ENCODE results near the gene TRPM4.

The TRPM4 gene

DNA sequence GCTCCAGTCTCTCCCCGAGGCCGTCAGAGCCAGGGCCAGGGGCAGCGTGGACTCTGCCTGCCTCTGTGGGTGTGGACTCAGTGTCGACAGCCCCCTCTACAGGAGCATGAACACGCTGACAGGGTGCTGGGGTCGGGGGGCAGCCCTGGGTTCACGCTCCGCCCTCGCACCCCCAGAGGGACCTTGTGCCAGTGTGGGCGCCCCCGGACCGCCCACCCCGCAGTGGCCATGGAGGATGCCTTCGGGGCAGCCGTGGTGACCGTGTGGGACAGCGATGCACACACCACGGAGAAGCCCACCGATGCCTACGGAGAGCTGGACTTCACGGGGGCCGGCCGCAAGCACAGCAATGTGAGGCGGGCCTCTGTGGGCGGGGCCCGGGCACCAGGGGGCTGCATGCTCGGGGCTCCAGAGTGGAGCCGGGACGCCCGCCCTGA, 8.3 kb downstream of the TRPM4 start:
- TF ChIP-seq FOXP2 (optimal IDR thresholded peaks at IDR 0.05; ENCODE audit: borderline replicate concordance, extremely low read depth, extremely low read length, insufficient read depth) (no peak), REST (IDR thresholded peaks at IDR 0.05; ENCODE audit: insufficient read depth in 1 of 2, low read depth in 2 of 2, low read length in 2 of 2) (no peak), SIN3A (IDR thresholded peaks at IDR 0.05; ENCODE audit: borderline replicate concordance, insufficient read depth, low read length) (no peak), POLR2AphosphoS5 (IDR thresholded peaks at IDR 0.05; ENCODE audit: low read depth, low read length) (no peak), TAF1 (IDR thresholded peaks at IDR 0.05; ENCODE audit: borderline replicate concordance, insufficient read depth, low read length) (no peak)

GRCh38 chr19:49167857-49168409, 10.3 kb downstream of the TRPM4 start:
- TF ChIP-seq POLR2AphosphoS5 (IDR thresholded peaks at IDR 0.05; ENCODE audit: low read depth, low read length): no peak
- TF ChIP-seq SIN3A (IDR thresholded peaks at IDR 0.05; ENCODE audit: borderline replicate concordance, insufficient read depth, low read length): no peak
- no peak for TF ChIP-seq REST (IDR thresholded peaks at IDR 0.05; ENCODE audit: insufficient read depth in 1 of 2, low read depth in 2 of 2, low read length in 2 of 2)
- TF ChIP-seq TAF1 (IDR thresholded peaks at IDR 0.05; ENCODE audit: borderline replicate concordance, insufficient read depth, low read length): no peak
- no peak for TF ChIP-seq FOXP2 (optimal IDR thresholded peaks at IDR 0.05; ENCODE audit: borderline replicate concordance, extremely low read depth, extremely low read length, insufficient read depth)

DNA sequence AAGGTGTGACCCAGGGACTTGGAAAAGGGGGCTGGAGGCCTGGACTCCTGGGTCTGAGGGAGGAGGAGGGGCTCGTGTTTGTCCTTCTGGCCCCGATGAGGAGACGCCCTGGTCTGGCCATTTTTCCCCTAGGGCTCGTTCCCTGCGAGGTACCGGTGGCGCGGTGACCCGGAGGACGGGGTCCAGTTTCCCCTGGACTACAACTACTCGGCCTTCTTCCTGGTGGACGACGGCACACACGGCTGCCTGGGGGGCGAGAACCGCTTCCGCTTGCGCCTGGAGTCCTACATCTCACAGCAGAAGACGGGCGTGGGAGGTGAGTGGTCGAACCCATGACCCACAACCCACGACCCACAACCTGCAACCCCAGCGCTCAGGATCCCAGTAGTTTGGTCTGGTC, 10.8 kb downstream of the TRPM4 start:
- TF ChIP-seq REST (IDR thresholded peaks at IDR 0.05; ENCODE audit: insufficient read depth in 1 of 2, low read depth in 2 of 2, low read length in 2 of 2): no peak
- TF ChIP-seq SIN3A (IDR thresholded peaks at IDR 0.05; ENCODE audit: borderline replicate concordance, insufficient read depth, low read length): no peak
- no peak for TF ChIP-seq FOXP2 (optimal IDR thresholded peaks at IDR 0.05; ENCODE audit: borderline replicate concordance, extremely low read depth, extremely low read length, insufficient read depth)

DNA sequence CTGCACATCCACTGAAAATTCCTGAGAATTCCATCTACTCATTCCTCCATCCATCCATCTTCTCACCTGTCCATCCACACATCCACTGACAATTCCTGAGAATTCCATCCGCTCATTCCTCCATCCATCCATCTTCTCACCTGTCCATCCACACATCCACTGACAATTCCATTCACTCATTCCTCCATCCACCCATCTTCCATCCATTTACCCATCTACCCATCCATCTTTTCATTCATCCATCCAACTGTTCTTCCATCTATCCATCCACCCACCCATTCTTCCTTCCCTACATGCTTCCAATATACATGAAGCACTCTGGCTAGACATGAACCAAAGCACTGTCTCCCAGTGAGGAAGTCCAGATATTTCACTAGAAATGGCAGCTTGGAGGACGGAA, 15.6 kb downstream of the TRPM4 start:
- TF ChIP-seq SIN3A (IDR thresholded peaks at IDR 0.05; ENCODE audit: borderline replicate concordance, insufficient read depth, low read length): no peak
- no peak for TF ChIP-seq POLR2AphosphoS5 (IDR thresholded peaks at IDR 0.05; ENCODE audit: low read depth, low read length)
- TF ChIP-seq REST (IDR thresholded peaks at IDR 0.05; ENCODE audit: insufficient read depth in 1 of 2, low read depth in 2 of 2, low read length in 2 of 2): no peak
- TF ChIP-seq TAF1 (IDR thresholded peaks at IDR 0.05; ENCODE audit: borderline replicate concordance, insufficient read depth, low read length): no peak
- no peak for TF ChIP-seq FOXP2 (optimal IDR thresholded peaks at IDR 0.05; ENCODE audit: borderline replicate concordance, extremely low read depth, extremely low read length, insufficient read depth)

DNA sequence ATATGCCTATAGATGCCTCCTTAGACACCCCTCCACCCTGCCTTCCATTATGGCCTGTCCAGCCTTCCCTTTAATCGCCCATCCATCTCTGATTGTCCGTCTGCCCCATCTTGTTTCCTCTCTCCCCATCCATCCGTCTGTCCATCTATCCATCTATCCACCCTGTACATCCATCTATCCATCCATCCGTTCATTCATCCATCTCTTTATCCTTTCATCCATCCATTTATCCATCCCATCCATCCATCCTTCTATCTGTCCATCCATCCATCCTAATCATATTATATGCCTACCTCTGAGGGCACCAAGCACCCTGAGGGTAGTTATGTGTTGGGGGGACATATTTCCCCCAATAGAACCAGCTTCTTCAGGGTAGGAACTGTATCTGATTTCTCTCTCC, 23.1 kb downstream of the TRPM4 start:
- TF ChIP-seq TAF1 (IDR thresholded peaks at IDR 0.05; ENCODE audit: borderline replicate concordance, insufficient read depth, low read length) (no peak), SIN3A (IDR thresholded peaks at IDR 0.05; ENCODE audit: borderline replicate concordance, insufficient read depth, low read length) (no peak), POLR2AphosphoS5 (IDR thresholded peaks at IDR 0.05; ENCODE audit: low read depth, low read length) (no peak), FOXP2 (optimal IDR thresholded peaks at IDR 0.05; ENCODE audit: borderline replicate concordance, extremely low read depth, extremely low read length, insufficient read depth) (no peak), REST (IDR thresholded peaks at IDR 0.05; ENCODE audit: insufficient read depth in 1 of 2, low read depth in 2 of 2, low read length in 2 of 2) (no peak)
